Heart right ventricle (tissue), 16 donors: ENCODE results near the gene TREX2. TPM values are rescaled to one million over a fixed set of nuclear protein-coding genes. Genes with fewer than 3 reads are reported as not detected.

Source experiments
- ATAC-seq, 8 donors: fragments of 200-7000 bp; cut with Tn5 transposase; one replicate each; pipeline ENCODE4 v1.9.1; 2020; ENCODE audit warnings: mild to moderate bottlenecking in 8 of 8, moderate library complexity in 8 of 8, moderate number of reproducible peaks in 1 of 8
- DNase-seq, 2 donors: peaks; one replicate each; pipeline ENCODE4 v3.0.0-alpha.2; 2020
- H3K27ac ChIP-seq, 10 donors: fragments of 200-600 bp; sonication (generic) in 2 of 10; one replicate each; pipeline versions ENCODE4 v1.5.0 to v1.8.0; 2020 to 2022; ENCODE audit warnings: mild to moderate bottlenecking in 3 of 10
- H3K27me3 ChIP-seq, 7 donors: fragments of 200-600 bp; one replicate each; pipeline ENCODE4 v1.8.0; 2021 to 2022; ENCODE audit warnings: mild to moderate bottlenecking in 2 of 7
- H3K36me3 ChIP-seq, 9 donors: fragments of 200-600 bp; sonication (generic) in 1 of 9; one replicate each; pipeline versions ENCODE4 v1.5.0 to v1.8.0; 2020 to 2022; ENCODE audit warnings: mild to moderate bottlenecking in 2 of 9
- H3K4me1 ChIP-seq, 9 donors: fragments of 200-600 bp; sonication (generic) in 1 of 9; one replicate each; pipeline versions ENCODE4 v1.5.0 to v1.8.0; 2020 to 2022; ENCODE audit warnings: mild to moderate bottlenecking in 4 of 9
- H3K4me3 ChIP-seq, 10 donors: fragments of 200-600 bp; sonication (generic) in 2 of 10; one replicate each; pipeline versions ENCODE4 v1.5.0 to v1.8.0; 2020 to 2022; ENCODE audit warnings: mild to moderate bottlenecking in 7 of 10, moderate library complexity in 2 of 10
- H3K9me3 ChIP-seq, 11 donors: fragments of 200-600 bp in 10 of 11; sonication (generic) in 2 of 11; one replicate each; pipeline versions ENCODE4 v1.5.0 to v1.8.0; 2013 to 2022; ENCODE audit warnings: mild to moderate bottlenecking in 2 of 11, control low read depth in 1 of 11, moderate library complexity in 1 of 11
- CTCF ChIP-seq, 9 donors: fragments of 200-600 bp; sonication (generic) in 2 of 9; IDR thresholded peaks; one replicate each; pipeline versions ENCODE4 v1.5.0 to v1.8.0; 2021 to 2022; ENCODE audit warnings: antibody characterized with exemption in 9 of 9, mild to moderate bottlenecking in 5 of 9, moderate library complexity in 1 of 9
- WGBS, 2 donors: extraction: QIAGEN DNeasy Blood & Tissue Kit; methylation state at CpG; one replicate each; pipeline ENCODE4 v1.1.7; 2013; ENCODE audit warnings: inconsistent platforms in 1 of 2; 5-methylcytosine and 5-hydroxymethylcytosine counted together
- intact Hi-C, 10 donors: fragments of 100-400 bp; cut with DNase I; formaldehyde crosslinking; loops; one replicate each; pipeline versions ENCODE4 v1.11.1 to v1.14.2; 2022
- polyA plus RNA-seq, 2 donors: library from polyadenylated mRNA; stranded (reverse); fragments of 200-250 nt; gene quantifications; one replicate each; pipeline ENCODE4 v1.2.3, GENCODE V29; 2013
- total RNA-seq, 10 donors: library from RNA; stranded (reverse); fragmentation: NEBNext Ultra II Directional in 3 of 10; extraction: Animal tissue kit (Norgen Biotek cat#: 25700) in 3 of 10; gene quantifications; one replicate each; pipeline versions ENCODE4 v1.2.1 to v1.2.4, GENCODE V29; 2021 to 2023
- donor health status: Arrhythmogenic right ventricular cardiomyopathy.
- donor health status: ischemic (EF 13 %, LVEDD 7.1; RV severe dilation, severe dysfunction).
- donor health status: healthy with polysubstance abuse.
- donor health status: DM: no; HTN: yes; CAD: no.
- donor health status: DM: no; HTN: no; CAD: no.
- donor health status: ischemic (EF 25% LVEDD 6.9; RV normal size, moderate dysfunction).
- donor health status: ischemic (EF 25% LVEDD 5.7; RV mildly dilated, moderate dysfunction).
- donor health status: healthy.
- donor health status: DM: yes; HTN: yes; CAD: no.
- donor health status: Ischemic cardiomyopathy.
- donor health status: ischemic (EF 35%, LVEDD 5.7; RV mildly dilated, moderate dysfunction).
- donor health status: nonischemic (EF 11% LVEDD 7.7; RV severe dilation, severe dysfunction).
- donor health status: DM: yes; HTN: yes; CAD: no.
- donor health status: PGD.
- donor health status: ischemic (EF 29% LVEDD 5.4; RV normal size, mild dysfunction).
- donor health status: nonischemic (EF 23%, LVEDD 6.1; RV moderate dilation, normal function).

The TREX2 gene
- total and polyA plus RNA-seq, 12 donors = 0.20 to 0.44 (median 0.31) TPM; not detected in 4

- WGBS, 2 donors = 52 to 72% methylated on average over 7 of the region's 7 CpGs
- DNase-seq (no peak), ATAC-seq (no peak)
- Histone ChIP-seq H3K9me3 (peaks cover 0 to 3% (median 0%) of the 10 kb centered on the region in 11 donors), H3K27me3 (peaks cover 0 to 4% (median 0%) of the 10 kb centered on the region in 7 donors), H3K4me3 (no peak overlapping the region), H3K36me3 (no peaks in the 10 kb centered on the region), H3K4me1 (no peaks in the 10 kb centered on the region), H3K27ac (no peak overlapping the region)
- intact Hi-C loops = loop anchor here in 1 of 10 donors (5.0 kb wide), 1 partner anchor 409 kb away; no protein-coding TSS in a partner anchor
- no peak for TF ChIP-seq CTCF (IDR thresholded peaks at IDR 0.05)
These were observed 4.6 kb downstream of the TREX2 start for GRCh38 chrX:153441296-153441695.

GRCh38 chrX:153440556-153441135 lies 5.2 kb downstream of the TREX2 start:
- no peak overlapping the region for H3K4me3 ChIP-seq
- DNase-seq = no peak
- no peaks in the 10 kb centered on the region for H3K4me1 ChIP-seq
- intact Hi-C loops = loop anchor here in 1 of 10 donors (5.0 kb wide), 1 partner anchor 408 kb away; no protein-coding TSS in a partner anchor
- no peaks in the 10 kb centered on the region for H3K36me3 ChIP-seq
- WGBS, 2 donors = 77 to 81% methylated on average over 13 of the region's 13 CpGs
- no peak for TF ChIP-seq CTCF (IDR thresholded peaks at IDR 0.05)
- peaks cover 0 to 4% (median 0%) of the 10 kb centered on the region in 7 donors for H3K27me3 ChIP-seq
- ATAC-seq = no peak
- H3K27ac ChIP-seq = no peak overlapping the region
- H3K9me3 ChIP-seq = peaks cover 0 to 3% (median 0%) of the 10 kb centered on the region in 11 donors

DNA sequence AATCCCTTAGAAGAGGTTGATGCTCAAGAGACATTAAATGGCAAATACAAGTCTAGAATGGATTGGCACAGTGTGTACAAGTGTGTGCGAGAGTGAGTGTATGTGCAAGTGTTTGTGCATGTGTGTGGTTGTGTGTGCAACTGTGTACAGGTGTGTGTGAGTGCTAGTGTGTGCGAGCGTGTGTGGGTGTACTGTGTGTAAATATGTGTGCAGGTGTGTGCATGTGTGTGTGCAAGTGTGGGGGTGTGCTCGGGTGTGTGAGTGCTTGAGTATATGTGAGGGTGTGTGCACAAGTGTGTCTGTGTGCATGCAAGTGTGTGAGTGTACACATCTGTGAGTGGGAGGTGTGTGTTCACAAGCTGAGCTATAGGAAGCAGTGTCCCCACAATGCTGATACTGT lies 5.9 kb downstream of the TREX2 start:
- H3K27ac ChIP-seq = no peak overlapping the region
- no peak for TF ChIP-seq CTCF (IDR thresholded peaks at IDR 0.05)
- peaks cover 0 to 3% (median 0%) of the 10 kb centered on the region in 11 donors for H3K9me3 ChIP-seq
- H3K27me3 ChIP-seq = peaks cover 0 to 4% (median 0%) of the 10 kb centered on the region in 7 donors
- intact Hi-C loops = loop anchor here in 2 of 10 donors (5.0 to 10.0 kb wide), 3 partner anchors 405 to 475 kb away; no protein-coding TSS in a partner anchor
- no peaks in the 10 kb centered on the region for H3K4me1 ChIP-seq
- no peaks in the 10 kb centered on the region for H3K36me3 ChIP-seq
- WGBS, 2 donors = 91 to 93% methylated on average over 4 of the region's 4 CpGs
- DNase-seq = no peak
- no peak overlapping the region for H3K4me3 ChIP-seq
- ATAC-seq = no peak

- Histone ChIP-seq H3K4me1 (no peaks in the 10 kb centered on the region), H3K36me3 (no peaks in the 10 kb centered on the region), H3K27ac (no peak overlapping the region), H3K27me3 (peaks cover 0 to 4% (median 0%) of the 10 kb centered on the region in 7 donors), H3K4me3 (no peak overlapping the region), H3K9me3 (peaks cover 0 to 3% (median 0%) of the 10 kb centered on the region in 11 donors)
- peak in 1 of 8 donors; percentile 50 for ATAC-seq
- 25 to 28% methylated on average over 8 of the region's 8 CpGs for WGBS, 2 donors
- DNase-seq = no peak
- intact Hi-C loops = loop anchor here in 1 of 10 donors (10.0 kb wide), 2 partner anchors 404 to 474 kb away; no protein-coding TSS in a partner anchor
- peak in 6 of 9 donors; percentile 10 to 56 (median 34) for TF ChIP-seq CTCF (IDR thresholded peaks at IDR 0.05)
These were observed 7.3 kb downstream of the TREX2 start for GRCh38 chrX:153438532-153438931.
